ENCODE data around the gene TMEM233.

GRCh38 chr12:119592232-119592631 lies 1.3 kb upstream of the TMEM233 start:
- TF ChIP-seq PATZ1 (CRISPR knock-in tag; IDR thresholded peaks at IDR 0.05; ENCODE audit: borderline replicate concordance) (no peak), CSDC2 (CRISPR knock-in tag; IDR thresholded peaks at IDR 0.05) (no peak), ZNF8 (CRISPR knock-in tag; IDR thresholded peaks at IDR 0.05) (no peak), RARB (CRISPR knock-in tag; IDR thresholded peaks at IDR 0.05) (no peak), ZNF565 (CRISPR knock-in tag; conservative IDR thresholded peaks at IDR 0.05; ENCODE audit: low read depth) (no peak), ZFP30 (CRISPR knock-in tag; IDR thresholded peaks at IDR 0.05) (no peak)
